Nucleus accumbens (tissue), 56 donors: ENCODE results near the gene PACSIN2.
A peak's percentile ranks its signal among the peaks of the same experiment; 100 is the strongest.

Source experiments
- DNase-seq, 56 donors: peaks; one replicate each; lab custom pipeline; 2025; lab: John Stamatoyannopoulos, UW

The PACSIN2 gene

DNA sequence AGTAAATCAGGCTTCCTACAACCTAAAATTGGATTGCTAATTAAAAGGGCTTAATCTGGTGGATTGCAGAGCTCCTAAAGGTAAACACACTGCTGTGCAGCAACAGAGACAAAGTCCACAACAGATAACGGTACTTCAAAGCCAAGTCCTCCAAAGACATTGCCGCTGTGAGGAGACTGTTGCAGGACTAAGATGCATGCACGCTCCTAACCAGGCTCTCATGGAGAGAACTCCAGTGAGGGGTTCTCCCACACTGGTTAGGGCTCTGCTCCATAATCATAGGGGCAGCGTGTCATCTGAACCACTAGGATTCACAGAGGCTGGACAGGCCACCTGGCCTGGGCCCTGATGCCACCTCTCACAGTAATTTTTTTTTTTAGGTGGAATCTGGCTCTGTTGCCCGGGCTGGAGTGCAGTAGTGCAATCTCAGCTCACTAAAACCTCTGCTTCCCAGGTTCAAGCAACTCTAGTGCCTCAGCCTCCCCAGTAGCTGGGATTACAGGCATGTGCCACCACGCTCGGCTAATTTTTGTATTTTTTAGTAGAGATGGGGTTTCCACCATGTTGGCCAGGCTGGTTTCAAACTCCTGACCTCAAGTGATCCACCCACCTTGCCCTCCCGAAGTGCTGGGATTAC is 101.0 kb downstream of the PACSIN2 start:
- no peak for DNase-seq

DNA sequence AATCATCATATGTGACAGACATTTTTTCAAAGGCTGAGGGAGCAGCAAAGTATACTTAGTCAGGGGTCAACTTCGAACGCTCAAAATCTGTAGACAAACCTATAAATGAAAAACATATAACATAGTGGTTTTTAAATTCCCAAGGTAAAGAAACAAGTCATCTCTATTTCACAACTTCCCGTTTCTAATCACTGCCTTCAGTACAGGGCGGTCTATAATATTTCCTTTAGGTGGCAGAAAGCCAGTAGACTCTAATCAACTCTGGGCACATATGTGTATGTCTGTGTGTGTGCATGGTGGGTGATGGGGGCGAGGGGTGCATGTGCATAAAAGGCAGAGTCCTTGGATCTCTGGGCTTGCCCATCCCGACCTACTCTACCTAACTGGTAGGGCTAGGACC is 102.9 kb downstream of the PACSIN2 start:
- DNase-seq, result no peak

DNA sequence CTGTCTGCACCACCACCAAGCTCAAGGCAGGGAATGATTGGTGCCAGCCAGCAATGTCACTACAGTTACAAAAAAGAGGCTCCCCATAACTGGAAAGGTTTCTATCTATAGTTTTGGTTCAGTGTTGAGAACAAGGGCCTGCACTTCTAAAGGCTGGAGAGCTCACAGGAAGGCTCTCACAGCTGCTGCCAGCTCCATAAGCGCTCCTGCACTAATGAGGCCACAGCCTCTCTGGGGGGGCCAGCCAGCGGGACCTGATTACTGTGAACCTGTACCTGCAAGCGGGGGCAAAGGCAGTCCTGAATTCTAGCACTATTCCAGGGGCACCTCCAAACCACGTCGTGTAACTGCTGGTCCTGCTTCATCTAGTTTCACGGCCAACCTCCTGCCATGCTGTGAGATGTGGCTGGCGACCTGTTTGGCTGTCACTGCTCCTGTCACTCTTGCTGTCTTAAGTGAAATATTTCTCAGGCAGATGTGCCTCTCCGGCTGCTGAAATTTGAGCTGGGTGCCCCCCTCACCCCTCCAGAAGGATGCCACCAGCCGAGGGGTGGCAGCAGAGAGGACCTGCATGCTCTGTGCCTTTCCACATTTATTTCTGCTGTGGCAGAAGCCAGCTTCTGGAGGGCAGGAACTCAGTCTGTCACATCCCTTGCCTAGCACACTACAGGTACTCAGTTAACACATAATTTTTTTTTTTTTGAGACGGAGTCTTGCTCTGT is 104.6 kb downstream of the PACSIN2 start:
- DNase-seq, result no peak

DNA sequence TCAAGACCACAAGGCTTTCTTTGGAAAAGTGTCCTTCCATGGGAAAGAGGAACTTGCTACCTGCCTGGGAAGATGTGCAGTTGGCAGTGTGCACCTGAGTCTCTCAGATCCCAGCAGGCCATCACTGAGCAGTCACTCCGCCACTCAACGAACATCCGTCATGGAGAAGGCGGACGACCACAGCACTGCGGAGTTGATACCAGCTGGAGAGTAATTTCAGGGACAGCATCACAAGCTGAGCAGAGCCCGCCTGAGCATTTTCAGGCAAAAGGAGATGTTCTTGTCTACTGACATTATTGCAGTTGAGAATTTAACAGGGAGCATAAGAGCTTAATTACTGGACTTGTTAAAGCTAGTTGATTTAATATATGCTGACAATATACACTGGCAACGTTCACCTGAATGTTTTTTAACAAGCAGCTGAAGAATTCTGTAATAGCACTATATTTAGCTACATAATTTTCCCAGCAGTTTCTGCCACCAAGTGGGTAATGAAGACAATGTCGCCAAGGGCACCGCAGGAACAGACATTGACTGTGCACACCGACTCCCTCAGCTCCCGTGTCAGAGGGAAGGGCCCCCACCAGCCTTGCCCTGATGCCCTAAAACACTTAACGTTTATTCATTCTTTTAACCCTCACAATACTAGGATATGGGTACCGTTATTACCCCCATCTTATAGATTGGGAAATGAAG is 105.4 kb downstream of the PACSIN2 start:
- peak in 2 of 56 donors; percentile 16 to 51 for DNase-seq

DNA sequence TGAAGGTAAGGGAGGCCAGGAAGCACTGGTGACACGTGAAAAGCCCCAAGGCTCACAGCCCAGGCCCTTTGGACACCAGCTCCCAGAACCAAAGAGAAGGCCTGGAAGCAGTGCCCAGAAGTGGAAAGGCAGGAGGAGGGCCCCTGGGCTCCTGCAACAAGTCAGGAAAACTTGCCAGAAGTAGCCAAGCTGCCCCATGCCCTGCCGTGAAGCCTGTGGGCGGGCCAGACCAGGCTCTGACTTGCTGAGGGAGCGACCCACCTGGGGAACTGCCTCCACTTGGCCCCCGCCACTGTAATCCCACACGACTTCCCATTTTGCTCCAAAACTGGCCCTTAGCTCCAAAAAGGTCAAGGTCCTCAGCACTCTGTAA is 106.6 kb downstream of the PACSIN2 start:
- peak in 1 of 56 donors; percentile 16 for DNase-seq

DNA sequence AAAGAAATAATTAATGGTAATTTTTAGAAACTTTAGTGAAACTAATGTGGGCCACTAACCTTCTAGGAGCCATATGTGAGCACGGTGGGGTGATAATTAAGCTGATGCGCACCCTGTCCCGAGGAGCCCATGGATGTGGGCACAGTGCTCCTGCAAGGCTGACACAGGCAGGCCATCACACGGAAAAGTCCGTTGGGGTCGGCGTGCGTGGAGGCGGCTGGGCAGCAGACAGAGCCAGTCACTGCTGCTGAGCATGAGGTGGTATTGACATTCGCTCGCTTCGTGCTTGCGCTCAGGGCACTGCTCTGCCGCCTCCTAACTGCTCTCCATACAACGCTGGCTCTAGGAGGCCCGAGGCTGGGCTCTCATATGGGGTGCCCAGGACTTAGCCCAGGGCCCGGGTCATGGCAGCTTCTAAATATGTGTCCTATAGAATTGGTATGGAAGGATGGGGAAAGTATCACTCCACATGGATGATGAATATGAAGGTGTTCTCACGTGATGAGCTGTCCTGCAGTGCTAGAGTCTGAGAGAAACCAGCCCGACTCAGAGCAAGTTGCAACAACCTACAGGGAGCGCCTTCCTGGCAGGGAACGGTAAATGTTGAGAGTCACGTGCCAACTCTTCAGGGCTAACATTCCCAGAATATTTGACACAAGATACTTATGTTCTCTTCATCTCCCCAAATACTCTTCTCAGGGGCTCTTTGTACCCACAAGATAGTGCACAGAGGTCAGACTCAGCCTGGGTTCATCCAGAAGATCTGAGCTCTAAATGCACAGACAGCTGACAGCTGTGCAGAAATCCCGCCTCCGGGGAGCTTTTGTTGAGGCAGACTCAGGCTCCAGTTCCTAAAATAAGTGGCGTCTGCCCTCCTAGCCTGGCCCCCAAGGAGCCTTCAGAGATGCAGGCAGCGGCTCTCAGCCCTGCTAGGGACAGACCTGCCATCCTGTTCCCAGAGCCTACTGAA is 107.3 kb downstream of the PACSIN2 start:
- no peak for DNase-seq

DNA sequence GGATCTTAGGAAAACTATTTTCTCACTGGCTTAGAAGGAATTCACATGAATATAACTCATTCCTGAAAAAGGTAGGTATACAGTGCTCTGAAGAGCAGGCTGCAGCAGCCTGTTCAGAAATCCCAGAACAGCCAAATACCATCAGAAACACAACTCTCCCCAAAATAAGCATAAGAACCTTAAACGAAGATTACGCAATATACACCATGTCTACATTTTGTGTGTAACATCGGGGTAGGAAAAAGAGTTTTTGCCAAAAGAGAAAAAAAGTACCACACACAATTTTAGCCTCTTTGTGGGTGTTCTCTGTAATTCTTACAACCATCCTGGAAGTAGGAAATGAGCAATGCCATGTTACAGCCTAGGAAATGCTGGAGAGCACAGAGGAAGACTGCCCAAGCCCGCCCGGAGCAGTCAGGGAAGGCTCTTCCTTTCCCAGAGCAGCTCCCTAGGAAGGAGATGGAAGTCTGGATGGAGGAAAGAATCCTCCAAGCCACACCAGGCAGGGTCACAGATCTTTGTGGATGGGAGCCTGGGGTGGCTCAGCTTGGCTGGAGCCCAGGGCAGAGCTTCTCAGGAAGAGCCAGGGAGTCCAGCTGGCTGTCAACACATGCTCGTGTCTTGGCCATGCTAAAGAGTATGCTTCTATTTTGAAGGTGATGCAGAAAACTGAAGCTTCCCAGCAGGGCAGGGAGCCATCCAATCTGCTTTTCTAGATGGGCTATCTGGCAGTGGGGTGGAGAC is 108.2 kb downstream of the PACSIN2 start:
- peak in 2 of 56 donors; percentile 25 to 33 for DNase-seq

DNA sequence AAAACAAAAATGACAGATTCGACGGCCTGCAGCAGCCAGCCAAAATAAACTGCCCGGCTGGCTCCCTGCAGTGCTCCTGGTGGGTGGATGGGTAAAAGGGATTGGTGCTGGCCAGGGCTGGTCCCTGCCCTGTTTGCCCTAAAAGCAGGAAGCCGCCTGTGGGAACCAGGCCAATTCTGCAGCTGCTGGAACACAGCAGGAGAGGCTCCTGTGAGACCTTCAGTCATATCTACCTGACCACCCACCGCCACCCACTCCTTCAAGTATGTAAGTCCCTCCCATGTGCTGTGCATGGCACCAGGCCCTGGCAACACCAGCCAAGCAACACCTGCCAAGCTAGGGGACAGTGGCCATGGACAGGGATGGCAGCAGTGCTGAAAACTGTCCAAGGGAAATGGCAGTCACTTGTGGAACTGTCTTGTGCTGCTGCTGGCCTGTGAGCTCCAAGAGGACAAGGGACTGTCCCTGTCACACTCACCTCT is 109.2 kb downstream of the PACSIN2 start:
- no peak for DNase-seq

DNA sequence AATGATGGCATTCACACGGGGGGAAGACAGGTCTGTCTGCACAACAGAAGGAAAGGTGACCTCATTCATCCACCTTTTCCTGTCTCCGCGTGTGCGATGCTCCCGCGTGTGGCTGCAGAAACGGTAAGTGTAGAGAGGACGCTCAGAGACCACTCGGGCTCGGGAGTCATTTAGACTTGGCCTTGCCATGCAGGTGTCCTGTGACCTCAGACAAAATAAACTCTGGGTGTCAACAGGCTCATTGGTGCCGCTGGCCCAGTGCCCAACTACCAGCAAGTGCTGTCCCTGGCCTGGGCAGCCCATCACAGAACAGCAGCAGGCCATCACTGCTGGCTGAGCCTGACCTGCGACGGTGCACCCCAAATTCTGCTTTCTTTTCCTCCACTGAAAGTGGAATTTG is 109.7 kb downstream of the PACSIN2 start:
- DNase-seq, result no peak

DNA sequence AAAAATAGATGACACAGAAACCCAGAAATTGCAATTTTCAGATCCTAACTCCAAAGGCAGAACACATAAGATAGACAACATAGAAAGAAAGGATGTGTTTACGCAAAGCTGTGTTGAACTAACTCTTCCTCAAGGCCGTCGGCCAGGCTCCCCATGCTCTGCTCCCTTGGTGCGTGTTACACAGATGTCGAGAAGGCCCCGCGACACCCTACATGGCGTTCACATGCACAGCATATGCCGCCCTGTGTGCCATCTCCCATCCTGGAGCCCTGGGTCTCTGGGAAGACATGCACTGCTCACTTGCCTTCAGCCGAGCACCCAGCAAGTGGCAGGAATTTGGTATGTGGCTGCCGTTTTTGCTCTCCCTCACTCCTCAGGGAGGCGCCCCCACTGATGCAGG is 110.9 kb downstream of the PACSIN2 start:
- DNase-seq, result no peak

DNA sequence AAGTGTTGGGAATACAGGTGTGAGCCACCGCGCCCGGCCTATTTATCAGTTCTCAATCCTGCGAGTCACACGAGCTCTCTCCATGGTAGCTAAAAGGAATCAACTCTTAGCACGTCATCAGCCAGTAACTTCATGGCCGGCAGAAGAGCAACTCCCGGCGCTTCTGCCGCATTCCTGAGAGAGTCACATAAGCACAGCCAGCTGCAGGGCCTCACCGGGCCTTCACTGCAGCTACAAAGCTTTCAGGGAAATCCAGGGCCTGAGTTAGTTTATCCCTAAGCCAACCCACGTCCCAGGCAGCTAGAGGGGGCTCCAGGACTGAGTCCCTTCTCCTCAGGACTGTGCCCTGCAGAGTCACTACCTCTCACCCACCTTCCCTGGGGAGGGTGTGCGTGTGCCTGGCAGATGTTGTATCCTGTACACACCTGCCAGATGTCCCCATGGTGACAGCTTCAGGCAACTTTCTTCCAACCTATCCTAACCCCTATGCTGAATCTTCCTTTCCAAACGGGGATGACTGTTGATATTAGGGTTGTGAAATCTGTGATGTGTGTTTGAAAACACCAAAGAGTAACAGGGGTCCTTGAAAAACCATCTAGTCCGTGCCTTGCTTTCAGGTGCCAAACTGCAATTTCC is 112.0 kb downstream of the PACSIN2 start:
- no peak for DNase-seq

DNA sequence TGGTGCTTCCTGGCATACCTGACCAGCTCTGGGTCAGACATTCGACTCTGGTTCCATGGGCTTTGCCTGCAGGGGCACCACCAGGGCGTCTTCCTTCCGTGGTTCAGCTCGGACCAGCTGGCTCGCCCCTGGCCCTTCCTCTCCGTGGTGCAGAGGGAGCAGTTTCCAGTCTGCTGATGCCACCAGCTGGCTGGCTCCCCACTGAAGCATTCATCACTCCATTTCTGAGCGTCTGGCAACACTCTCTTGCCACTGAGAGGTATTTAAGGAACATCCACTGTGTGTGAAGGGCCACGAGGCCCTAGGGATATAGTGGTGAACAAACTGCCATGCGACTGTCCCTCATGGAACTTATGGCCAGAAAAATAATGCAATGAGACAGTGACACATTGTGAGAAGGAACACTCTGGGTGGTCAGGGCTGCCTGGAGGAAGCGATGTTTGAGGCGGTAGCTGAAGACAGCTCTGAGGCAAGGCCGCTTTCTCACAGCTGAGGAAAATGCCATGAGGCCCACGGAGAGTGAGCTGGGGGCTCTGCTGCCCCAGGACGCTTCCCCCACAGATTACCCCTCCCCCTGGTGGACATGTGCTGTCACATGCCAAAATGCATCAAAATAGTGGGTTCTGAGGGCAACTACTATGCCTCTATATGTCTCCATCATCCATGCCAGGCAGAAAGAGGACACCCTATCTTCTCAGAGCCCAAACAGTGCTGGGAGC is 113.0 kb downstream of the PACSIN2 start:
- DNase-seq, result no peak

DNA sequence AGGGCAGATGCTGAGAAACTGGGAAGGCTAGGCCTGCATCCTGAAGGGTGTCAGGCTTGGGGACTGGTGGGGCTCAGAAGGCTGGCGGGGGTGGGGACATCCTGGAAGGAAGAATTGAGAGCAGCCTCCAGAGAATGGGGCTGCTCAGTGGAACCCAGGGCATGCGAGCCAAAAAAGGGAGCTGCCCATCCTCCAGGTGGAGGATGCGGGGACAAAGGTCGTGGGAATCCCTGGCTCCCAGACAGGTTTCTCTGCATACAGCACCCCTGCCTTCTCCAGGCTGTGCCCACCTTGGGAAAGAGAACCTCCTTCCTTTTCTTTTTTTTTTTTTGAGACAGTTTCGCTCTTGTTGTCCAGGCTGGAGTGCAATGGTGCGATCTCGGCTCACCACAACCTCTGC is 117.0 kb downstream of the PACSIN2 start:
- DNase-seq, result no peak

DNA sequence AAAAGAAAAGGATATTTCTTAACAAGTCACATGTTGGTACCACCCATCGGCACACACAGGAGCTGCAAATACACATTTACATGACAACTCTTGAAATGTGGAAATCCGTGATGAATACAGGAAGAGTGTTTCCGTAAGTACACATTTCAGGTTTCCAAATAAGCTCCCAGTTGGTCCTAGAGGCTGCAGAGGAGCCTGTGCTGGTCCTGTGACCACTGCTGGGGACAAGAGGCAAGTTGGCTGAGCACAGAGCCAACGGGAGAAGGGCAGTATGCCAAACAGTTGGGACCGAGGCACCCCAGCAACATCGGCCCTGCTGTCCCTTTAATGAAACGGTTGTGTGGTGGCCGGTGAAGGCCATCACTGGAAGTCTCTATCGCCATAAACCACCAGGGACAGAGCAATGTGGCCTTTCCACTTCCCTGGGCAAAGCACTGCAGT is 119.4 kb downstream of the PACSIN2 start:
- peak in 14 of 56 donors; percentile 8 to 55 (median 18) for DNase-seq

DNA sequence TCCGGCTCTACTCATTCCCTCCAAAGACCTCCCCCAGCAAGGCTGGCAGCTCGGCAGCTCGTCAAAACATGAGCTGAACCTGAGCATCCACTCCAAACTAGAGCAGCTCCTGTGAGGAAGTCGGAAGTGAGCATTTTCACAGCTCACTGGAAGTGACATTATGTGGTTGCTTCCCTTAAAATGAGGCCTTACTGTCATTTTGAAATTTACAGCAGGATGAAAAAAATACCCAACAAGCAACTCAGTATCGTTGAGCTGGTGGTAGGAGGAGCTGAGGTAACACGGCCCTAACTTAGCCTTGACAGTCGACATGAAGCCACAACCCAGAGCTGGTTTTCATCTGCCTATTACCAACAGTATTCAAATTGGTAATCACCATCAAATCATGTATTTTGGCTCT is 119.9 kb downstream of the PACSIN2 start:
- peak in 1 of 56 donors; percentile 10 for DNase-seq

DNA sequence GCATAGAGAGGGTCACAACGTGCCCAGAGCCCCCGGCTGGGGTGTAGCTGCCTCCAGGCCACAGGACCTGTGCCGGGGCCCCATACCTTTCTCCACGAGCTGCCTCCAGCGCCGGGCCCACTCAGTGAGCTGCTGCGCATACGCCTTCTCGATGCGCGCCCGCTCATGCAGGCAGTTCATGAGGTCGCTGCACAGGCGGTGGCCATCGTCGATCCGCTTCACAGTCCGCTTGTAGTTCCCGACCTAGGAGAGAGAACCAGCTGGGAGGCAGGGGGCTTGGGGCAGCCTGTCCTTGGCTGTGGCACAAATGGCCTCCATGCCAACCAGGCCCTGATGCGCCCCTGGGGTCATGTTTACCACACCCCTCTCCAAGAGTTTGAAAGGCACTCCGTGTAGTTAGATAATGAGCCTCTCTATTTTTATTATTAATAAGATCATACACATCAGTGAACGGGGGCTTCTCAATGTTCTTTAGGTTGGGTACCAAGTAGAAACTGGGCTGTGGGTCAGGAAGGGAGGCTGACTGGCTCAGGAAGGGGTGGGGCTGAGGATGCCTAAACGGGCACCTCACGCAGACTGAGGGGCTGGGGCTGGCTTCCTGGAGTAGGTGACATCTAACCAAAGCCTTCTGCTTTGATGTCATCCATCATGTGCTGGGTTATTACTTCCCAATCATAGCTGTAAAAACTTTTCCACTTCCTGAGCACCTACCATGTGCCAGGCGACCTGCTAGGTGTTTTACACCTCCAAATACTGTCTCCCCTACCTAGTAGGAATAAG is 121.4 kb downstream of the PACSIN2 start:
- no peak for DNase-seq

DNA sequence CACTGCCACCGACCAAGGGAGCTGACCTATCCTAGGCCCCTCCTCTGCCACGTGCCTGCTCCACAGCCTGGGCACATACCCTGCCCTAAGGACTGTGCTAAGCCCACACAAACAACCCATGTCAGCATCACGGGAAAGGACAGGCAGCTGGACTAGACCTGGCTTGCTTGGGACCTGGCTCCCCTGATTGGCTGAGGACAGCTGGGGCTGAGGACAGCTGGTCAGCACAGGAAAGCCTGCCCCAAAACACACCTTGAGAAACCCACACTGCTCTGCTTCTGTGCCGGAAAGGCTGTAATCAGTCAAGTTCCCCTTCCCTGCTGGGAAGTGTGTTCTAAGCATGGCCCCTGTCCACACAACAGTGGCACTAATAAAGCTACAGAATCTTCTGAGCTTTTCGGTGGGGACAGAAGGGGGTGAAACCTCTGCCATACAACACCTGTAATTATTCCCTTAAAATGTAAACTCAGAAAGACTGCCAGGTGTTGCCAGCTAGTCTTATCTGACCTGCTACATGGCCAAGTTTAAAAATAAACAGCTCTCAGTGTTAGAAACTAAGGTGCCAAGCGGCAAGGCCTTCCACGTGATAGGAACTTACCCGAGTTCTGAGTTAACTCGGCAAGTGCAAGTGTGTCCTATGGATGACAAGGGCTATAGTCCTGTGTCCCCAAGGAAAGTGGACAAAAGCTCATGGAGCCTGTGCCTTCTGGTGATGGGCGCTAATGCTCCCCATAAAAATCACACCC is 122.2 kb downstream of the PACSIN2 start:
- DNase-seq, result no peak
